Nephron (organoid): ENCODE data around the gene IRF6.
A peak's percentile ranks its signal among the peaks of the same experiment; 100 is the strongest.

Source experiments
- H3K27ac Mint-ChIP-seq, 3 experiments: 2 replicates each; pipeline ENCODE4 v1.8.0; 2020; ENCODE audit warnings: mixed read lengths in 3 of 3, mild to moderate bottlenecking in 2 of 3, moderate library complexity in 1 of 3
- H3K27me3 Mint-ChIP-seq: 2 replicates; pipeline ENCODE4 v1.8.0; 2021; ENCODE audit warnings: low read depth, mild to moderate bottlenecking, moderate library complexity, mixed read lengths
- H3K36me3 Mint-ChIP-seq: 2 replicates; pipeline ENCODE4 v1.8.0; 2020; ENCODE audit warnings: low read depth, mixed read lengths
- H3K4me1 Mint-ChIP-seq: 2 replicates; pipeline ENCODE4 v1.8.0; 2020; ENCODE audit warnings: mixed read lengths
- H3K4me3 Mint-ChIP-seq, 3 experiments: 2 replicates each; pipeline ENCODE4 v1.8.0; 2020; ENCODE audit warnings: mild to moderate bottlenecking in 3 of 3, mixed read lengths in 3 of 3, moderate library complexity in 2 of 3
- H3K9me3 Mint-ChIP-seq: 2 replicates; pipeline ENCODE4 v1.8.0; 2020; ENCODE audit warnings: mixed read lengths
- TF ChIP-seq, protein P1 (sequence below), 3 experiments: fragments of 200-600 bp; sonication (generic); IDR thresholded peaks; one replicate each; pipeline ENCODE4 v1.5.0; 2021; ENCODE audit warnings: antibody characterized with exemption in 3 of 3; ENCODE audit not compliant: unreplicated experiment in 3 of 3

Gene IRF6

DNA sequence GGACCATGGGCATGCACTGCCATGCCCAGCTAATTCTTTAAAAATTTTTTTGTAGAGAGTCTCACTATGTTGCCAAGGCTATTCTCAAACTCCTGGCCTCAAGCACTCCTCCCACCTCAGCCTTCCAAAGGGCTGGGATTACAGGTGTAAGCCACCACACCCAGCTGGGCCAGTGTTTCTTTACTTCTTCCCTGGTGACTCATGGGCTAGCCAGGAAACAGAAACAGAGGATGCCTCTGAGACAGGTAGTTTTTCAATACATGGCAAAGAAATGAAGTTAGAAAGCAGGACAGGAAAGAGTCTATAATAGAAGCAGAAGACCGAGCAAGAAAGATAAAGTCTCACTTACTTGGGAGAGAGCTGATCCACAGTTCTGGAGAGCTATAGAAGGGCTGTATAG lies 14.0 kb downstream of the IRF6 start:
- Mint-ChIP-seq H3K36me3 (peaks cover 18% of the 10 kb centered on the region), H3K4me1 (peaks cover 22% of the 10 kb centered on the region), H3K27ac (no peak overlapping the region), H3K27me3 (peaks cover 88% of the 10 kb centered on the region), H3K9me3 (no peaks in the 10 kb centered on the region), H3K4me3 (no peak overlapping the region)
- TF ChIP-seq, protein P1, sequence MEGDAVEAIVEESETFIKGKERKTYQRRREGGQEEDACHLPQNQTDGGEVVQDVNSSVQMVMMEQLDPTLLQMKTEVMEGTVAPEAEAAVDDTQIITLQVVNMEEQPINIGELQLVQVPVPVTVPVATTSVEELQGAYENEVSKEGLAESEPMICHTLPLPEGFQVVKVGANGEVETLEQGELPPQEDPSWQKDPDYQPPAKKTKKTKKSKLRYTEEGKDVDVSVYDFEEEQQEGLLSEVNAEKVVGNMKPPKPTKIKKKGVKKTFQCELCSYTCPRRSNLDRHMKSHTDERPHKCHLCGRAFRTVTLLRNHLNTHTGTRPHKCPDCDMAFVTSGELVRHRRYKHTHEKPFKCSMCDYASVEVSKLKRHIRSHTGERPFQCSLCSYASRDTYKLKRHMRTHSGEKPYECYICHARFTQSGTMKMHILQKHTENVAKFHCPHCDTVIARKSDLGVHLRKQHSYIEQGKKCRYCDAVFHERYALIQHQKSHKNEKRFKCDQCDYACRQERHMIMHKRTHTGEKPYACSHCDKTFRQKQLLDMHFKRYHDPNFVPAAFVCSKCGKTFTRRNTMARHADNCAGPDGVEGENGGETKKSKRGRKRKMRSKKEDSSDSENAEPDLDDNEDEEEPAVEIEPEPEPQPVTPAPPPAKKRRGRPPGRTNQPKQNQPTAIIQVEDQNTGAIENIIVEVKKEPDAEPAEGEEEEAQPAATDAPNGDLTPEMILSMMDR (IDR thresholded peaks at IDR 0.05; ENCODE audit: unreplicated experiment in 3 of 3), result no peak

DNA sequence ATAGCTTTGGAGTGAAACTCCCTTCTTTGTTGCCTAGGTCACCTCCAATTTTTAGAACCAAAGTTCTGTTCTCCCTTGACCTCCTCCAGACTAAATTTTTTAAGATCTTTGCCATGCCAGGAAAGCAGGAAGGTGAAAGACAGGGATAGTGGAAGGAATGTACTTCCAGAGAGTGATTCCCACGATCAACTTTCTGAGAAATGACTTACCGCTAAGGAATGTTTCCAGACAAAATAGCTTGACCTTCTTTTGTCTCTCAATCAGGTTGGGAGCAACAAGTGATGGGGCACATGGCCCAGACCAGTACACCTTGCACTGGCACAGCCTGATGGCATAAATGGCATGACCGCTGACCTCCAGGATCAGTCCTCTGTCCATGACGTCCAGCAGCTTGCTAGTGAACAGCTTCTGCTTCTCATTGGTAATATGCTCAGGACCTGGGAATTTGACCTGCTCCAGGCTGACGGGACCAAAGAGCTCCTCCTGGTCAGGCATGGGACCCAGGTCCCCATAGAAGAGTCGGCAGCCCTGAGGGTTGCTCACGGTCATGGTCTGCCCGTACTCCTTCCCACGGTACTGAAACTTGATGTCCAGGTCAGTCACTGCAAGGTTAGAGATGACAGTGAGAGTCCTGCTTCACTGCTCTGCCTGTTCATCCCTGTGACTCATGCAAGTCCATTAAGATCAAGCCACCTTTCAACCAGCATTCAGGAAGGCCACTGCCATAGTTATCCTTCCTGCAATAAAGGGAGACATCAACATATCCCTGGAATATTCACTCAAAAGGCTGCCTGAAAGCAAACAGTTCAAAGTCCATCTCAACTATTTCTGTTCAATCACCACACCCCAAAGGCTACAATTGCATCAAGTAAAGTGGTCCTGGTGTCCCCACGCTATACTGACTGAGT lies 15.4 kb downstream of the IRF6 start:
- H3K4me1 Mint-ChIP-seq, result peaks cover 13% of the 10 kb centered on the region
- peaks cover 20% of the 10 kb centered on the region for H3K36me3 Mint-ChIP-seq
- H3K27ac Mint-ChIP-seq, result no peak overlapping the region
- TF ChIP-seq, protein P1 (IDR thresholded peaks at IDR 0.05; ENCODE audit: unreplicated experiment in 3 of 3), result no peak
- peaks cover 95% of the 10 kb centered on the region for H3K27me3 Mint-ChIP-seq
- H3K4me3 Mint-ChIP-seq, result no peak overlapping the region
- H3K9me3 Mint-ChIP-seq, result no peaks in the 10 kb centered on the region

DNA sequence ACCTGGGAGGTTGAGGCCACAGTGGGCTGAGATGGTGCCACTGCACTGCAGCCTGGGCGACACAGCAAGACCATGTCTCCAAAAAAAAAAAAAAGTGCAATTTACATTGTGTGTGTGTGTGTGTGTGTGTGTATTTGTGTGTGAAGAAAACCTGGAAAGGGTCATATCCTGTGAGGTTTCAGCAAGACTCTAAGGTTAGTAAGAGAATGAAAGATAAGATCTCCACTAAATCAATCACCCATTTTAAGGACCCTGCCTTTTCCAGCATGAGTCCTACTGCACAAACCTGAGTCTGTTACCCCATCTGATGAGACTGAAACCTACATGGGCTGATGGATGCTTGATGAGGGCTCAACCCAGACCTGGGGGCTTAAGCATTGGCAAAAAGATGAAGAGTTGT lies 16.7 kb downstream of the IRF6 start:
- no peaks in the 10 kb centered on the region for H3K9me3 Mint-ChIP-seq
- peaks cover 25% of the 10 kb centered on the region for H3K36me3 Mint-ChIP-seq
- H3K27ac Mint-ChIP-seq, result no peak overlapping the region
- peaks cover 92% of the 10 kb centered on the region for H3K27me3 Mint-ChIP-seq
- H3K4me1 Mint-ChIP-seq, result peaks cover 14% of the 10 kb centered on the region
- TF ChIP-seq, protein P1 (IDR thresholded peaks at IDR 0.05; ENCODE audit: unreplicated experiment in 3 of 3), result no peak
- no peak overlapping the region for H3K4me3 Mint-ChIP-seq

DNA sequence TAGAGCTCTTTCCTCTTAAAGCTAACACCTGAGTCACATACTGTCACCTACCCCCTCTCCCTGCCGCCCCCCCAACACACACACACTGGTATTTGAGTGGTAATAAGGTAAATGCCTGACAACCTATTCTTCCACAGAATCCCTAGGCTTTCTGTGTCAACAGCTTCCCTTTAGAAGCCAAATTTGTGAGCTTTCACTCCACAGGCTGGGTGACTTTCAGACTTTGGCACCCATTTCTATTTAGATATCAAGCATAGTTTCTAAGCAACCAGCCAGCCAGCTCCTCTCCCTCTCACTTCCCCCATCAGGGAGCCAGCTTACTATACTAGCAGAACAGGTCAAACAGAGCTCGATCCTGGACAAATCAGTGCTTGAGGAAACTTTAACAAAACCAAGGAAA lies 18.4 kb downstream of the IRF6 start:
- Mint-ChIP-seq H3K9me3 (no peaks in the 10 kb centered on the region), H3K4me1 (peaks cover 30% of the 10 kb centered on the region), H3K27me3 (peaks cover 79% of the 10 kb centered on the region), H3K4me3 (peak overlapping the region in 1 of 3 experiments; percentile 17), H3K27ac (peak overlapping the region in 2 of 3 experiments; percentile 13 to 67), H3K36me3 (peaks cover 18% of the 10 kb centered on the region)
- TF ChIP-seq, protein P1 (IDR thresholded peaks at IDR 0.05; ENCODE audit: unreplicated experiment in 3 of 3), result no peak

DNA sequence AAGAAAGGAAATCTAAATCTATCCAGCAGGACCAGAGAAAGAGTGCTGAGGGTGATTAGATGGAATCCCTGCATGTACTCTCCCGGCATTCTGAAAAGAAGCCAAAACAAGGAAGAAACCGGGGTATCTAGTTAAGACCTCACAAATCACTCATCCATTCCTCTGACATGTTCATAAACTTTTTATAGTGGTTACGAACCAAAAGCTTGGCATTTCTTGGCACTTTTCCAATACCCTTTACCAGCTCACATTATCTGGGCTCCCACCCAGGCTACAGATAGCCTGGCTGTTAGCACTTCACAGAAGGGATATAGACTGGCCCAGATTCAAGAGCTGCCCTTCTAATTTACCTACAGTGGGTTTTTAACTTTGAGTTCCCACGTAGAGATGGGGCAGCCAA lies 19.8 kb downstream of the IRF6 start:
- Mint-ChIP-seq H3K36me3 (peaks cover 21% of the 10 kb centered on the region), H3K9me3 (no peaks in the 10 kb centered on the region), H3K4me1 (peaks cover 31% of the 10 kb centered on the region), H3K27ac (peak overlapping the region in 1 of 3 experiments; percentile 47), H3K4me3 (no peak overlapping the region), H3K27me3 (peaks cover 65% of the 10 kb centered on the region)
- TF ChIP-seq, protein P1 (IDR thresholded peaks at IDR 0.05; ENCODE audit: unreplicated experiment in 3 of 3), result no peak

DNA sequence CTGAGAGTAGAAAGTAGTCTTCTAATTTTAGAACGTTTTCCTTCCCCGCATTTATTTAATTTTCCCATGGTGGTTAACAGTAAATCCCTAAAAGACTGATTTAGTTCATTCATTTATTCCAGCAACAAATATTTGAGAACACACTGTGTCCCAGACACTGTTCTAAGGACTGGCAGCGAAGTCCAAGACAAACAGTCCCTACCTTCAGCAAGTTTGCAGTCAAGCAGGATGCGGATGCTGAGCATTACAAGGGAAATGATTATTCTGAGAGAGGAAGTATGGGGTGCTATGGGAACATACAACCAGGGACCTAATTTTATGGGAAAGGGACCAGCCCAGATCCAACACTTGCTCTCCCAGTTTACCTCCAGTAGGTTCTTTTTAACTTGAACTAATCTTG lies 20.4 kb downstream of the IRF6 start:
- peaks cover 59% of the 10 kb centered on the region for H3K27me3 Mint-ChIP-seq
- peaks cover 16% of the 10 kb centered on the region for H3K36me3 Mint-ChIP-seq
- TF ChIP-seq, protein P1 (IDR thresholded peaks at IDR 0.05; ENCODE audit: unreplicated experiment in 3 of 3), result no peak
- H3K27ac Mint-ChIP-seq, result peak overlapping the region; percentile 21 to 53 (median 38)
- H3K4me1 Mint-ChIP-seq, result peaks cover 31% of the 10 kb centered on the region
- peak overlapping the region in 1 of 3 experiments; percentile 53 for H3K4me3 Mint-ChIP-seq
- H3K9me3 Mint-ChIP-seq, result no peaks in the 10 kb centered on the region
